RWPE2 (cell line): ENCODE measurements around the gene SLC8A1.

Experiments
- ATAC-seq: fragments of 200-7000 bp; cut with Tn5 transposase; 3 replicates; pipeline ENCODE4 v1.9.1; 2021; ENCODE audit warnings: low read depth
- DNase-seq: peaks from one replicate; pipeline ENCODE4 v3.0.0-alpha.2; 2020; ENCODE audit warnings: low spot score
- H3K27ac ChIP-seq: fragments of 450-650 bp; 2 replicates; pipeline ENCODE4 v1.5.1; 2017; ENCODE audit warnings: mild to moderate bottlenecking; ENCODE audit not compliant: poor library complexity, severe bottlenecking
- H3K27me3 ChIP-seq: fragments of 250-450 bp; sonication (Bioruptor Pico); 2 replicates; pipeline ENCODE4 v1.5.1; 2021; ENCODE audit warnings: mild to moderate bottlenecking, moderate library complexity; ENCODE audit not compliant: insufficient read depth, poor library complexity, severe bottlenecking
- H3K36me3 ChIP-seq: fragments of 250-450 bp; sonication (Bioruptor Pico); 2 replicates; pipeline ENCODE4 v1.5.1; 2020; ENCODE audit warnings: low read depth, mild to moderate bottlenecking, moderate library complexity
- H3K4me1 ChIP-seq: fragments of 250-450 bp; sonication (Bioruptor Pico); 2 replicates; pipeline ENCODE4 v1.5.1; 2021; ENCODE audit warnings: mild to moderate bottlenecking, moderate library complexity; ENCODE audit not compliant: insufficient read depth, poor library complexity, severe bottlenecking
- H3K4me3 ChIP-seq: fragments of 250-450 bp; sonication (Bioruptor Pico); 2 replicates; pipeline ENCODE4 v1.5.1; 2021; ENCODE audit warnings: mild to moderate bottlenecking, moderate library complexity; ENCODE audit not compliant: severe bottlenecking
- H3K9me3 ChIP-seq: fragments of 250-450 bp; sonication (Bioruptor Pico); 2 replicates; pipeline ENCODE4 v1.5.1; 2021; ENCODE audit warnings: mild to moderate bottlenecking, moderate library complexity; ENCODE audit not compliant: severe bottlenecking
- CTCF ChIP-seq: fragments of 450-650 bp; IDR thresholded peaks from one replicate; pipeline ENCODE4 v1.5.1; 2017; ENCODE audit warnings: mild to moderate bottlenecking, moderate library complexity; ENCODE audit not compliant: poor library complexity, severe bottlenecking

The SLC8A1 gene

DNA sequence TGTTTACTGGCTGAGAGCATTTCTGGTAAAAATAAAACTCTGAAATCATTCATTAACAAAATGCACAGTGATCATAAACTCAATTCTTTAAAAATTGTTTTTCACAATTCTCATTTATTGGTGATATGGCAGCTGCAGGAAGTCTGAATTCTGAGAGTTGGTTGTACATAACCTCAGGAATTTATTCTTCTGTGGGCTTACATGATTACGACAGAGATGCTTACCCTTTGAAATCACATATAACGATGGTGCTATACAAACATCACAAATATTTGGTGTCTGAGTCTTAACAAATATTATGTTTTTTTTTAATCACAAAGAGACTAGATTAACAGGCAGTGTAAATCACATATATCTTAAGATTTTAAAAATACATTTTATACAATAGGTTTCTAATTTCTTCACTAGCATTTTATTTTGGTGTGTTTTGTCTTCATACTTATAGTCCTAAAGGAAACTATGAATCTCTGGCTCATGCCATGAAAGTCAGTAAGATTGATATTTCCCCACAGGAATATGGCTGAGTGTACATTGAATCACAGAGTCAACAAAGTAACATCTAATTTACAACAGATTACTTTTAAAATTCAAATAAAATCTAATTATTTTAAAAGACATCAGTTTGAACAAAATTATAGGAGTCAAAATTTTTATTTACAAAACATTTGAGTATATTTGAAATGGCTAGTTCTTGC, 354.1 kb downstream of the SLC8A1 start:
- H3K36me3 ChIP-seq = no peaks in the 10 kb centered on the region
- no peak for DNase-seq
- H3K4me3 ChIP-seq = no peak overlapping the region
- peak overlapping the region; percentile 87 for H3K27ac ChIP-seq
- TF ChIP-seq CTCF = no peak
- H3K4me1 ChIP-seq = peaks cover 49% of the 10 kb centered on the region
- no peaks in the 10 kb centered on the region for H3K9me3 ChIP-seq
- H3K27me3 ChIP-seq = no peaks in the 10 kb centered on the region
- ATAC-seq = peak; percentile 63

DNA sequence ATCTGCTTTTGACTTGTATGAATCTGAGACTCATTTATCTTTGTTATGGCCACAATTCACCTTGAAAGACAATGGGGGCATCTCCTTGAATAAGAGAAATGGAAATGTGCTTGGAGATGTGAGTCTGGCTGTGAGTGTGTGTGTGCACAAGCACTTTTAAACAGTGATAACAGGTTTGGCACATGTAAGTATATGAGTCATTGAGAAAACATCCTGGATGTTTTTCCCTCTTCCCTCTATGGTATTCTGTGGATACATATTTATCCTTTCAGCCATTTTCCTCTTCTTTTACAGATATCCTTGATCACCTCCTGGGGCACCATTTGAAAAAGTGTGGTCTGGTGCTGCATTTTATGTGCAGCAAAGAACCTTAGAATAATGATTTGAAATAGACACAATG, 355.5 kb downstream of the SLC8A1 start:
- Histone ChIP-seq H3K27ac (peak overlapping the region; percentile 87), H3K36me3 (no peaks in the 10 kb centered on the region), H3K4me1 (peaks cover 48% of the 10 kb centered on the region), H3K27me3 (no peaks in the 10 kb centered on the region), H3K9me3 (no peaks in the 10 kb centered on the region), H3K4me3 (no peak overlapping the region)
- ATAC-seq (peak; percentile 54), DNase-seq (no peak)
- no peak for TF ChIP-seq CTCF

DNA sequence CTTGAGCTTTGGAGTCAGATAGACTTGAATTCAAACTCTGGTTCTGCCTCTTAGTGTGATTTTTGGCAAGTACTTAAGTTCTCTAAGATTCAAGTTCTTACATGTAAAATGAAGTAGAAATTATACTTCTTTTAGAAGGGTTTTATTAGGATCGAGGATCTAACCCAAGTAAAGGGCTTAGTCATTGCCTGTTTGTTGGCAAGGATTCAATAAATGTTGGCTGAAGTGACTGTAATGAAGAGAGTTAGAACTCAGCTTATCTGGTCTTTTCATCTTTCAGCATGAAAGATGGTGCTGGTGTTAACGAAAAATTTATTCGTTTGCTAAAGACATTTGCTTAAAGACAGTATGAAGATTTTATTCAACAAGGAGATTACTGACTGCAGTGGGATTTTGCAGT, 356.9 kb downstream of the SLC8A1 start:
- ATAC-seq (peak; percentile 69), DNase-seq (no peak)
- H3K27me3 ChIP-seq = no peaks in the 10 kb centered on the region
- H3K4me3 ChIP-seq = no peak overlapping the region
- H3K4me1 ChIP-seq = peaks cover 48% of the 10 kb centered on the region
- TF ChIP-seq CTCF = no peak
- no peaks in the 10 kb centered on the region for H3K9me3 ChIP-seq
- no peaks in the 10 kb centered on the region for H3K36me3 ChIP-seq
- peak overlapping the region; percentile 87 for H3K27ac ChIP-seq

DNA sequence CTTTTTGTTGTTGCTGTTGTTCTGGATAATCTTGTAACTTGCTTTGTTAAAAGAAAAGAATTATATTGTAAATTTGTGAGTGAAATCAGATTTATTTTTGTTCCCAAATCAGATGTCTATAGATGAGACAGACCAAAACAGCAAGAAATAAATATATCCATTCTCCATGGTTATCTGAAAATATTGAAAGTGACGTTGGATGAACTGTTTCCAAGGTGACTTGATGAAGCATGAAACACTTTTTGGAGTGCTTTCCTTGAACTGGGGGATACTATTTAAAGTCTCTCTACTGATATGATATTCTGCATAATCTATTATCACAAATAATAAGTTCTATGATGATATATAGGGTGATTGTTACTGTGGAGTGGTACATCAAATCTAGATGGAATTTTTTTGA, 357.4 kb downstream of the SLC8A1 start:
- Histone ChIP-seq H3K9me3 (no peaks in the 10 kb centered on the region), H3K36me3 (no peaks in the 10 kb centered on the region), H3K27me3 (no peaks in the 10 kb centered on the region), H3K27ac (peak overlapping the region; percentile 87), H3K4me3 (no peak overlapping the region), H3K4me1 (peaks cover 48% of the 10 kb centered on the region)
- ATAC-seq = no peak
- no peak for DNase-seq
- no peak for TF ChIP-seq CTCF

DNA sequence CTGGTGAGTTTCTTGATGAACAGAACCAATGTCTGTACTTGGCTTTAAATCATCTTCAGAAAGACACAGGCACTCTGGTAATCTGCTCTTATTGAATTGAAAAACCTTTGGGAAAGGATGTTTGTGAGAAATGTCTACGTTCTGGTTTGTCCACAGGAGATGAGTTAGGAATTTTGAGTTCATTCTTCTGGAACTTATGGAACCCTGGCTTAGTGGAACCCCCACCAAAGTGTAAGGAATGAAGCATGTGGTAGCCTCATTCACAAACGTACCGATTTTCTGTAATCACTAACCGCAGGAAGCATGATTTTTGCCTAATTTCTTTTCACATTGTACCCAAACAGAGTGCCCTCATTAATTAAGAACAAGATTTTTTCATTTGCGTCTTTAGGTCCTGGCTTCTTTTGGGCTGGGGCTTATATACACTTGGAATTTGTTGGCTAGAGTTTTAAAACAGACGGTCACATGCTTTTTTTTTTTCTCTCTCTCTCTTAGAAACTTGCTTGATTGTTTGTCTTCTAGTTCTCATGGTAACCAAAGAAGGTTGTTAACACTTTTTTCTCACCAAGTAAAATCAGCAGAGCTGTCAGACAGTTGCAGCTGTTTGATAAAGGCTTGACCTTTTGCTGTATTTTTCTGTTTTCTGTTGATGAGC, 358.7 kb downstream of the SLC8A1 start:
- TF ChIP-seq CTCF = no peak
- Histone ChIP-seq H3K4me1 (peaks cover 37% of the 10 kb centered on the region), H3K27ac (no peak overlapping the region), H3K36me3 (no peaks in the 10 kb centered on the region), H3K4me3 (no peak overlapping the region), H3K27me3 (no peaks in the 10 kb centered on the region), H3K9me3 (no peaks in the 10 kb centered on the region)
- ATAC-seq (no peak), DNase-seq (no peak)
